Endothelial cell of umbilical vein (primary cell): ENCODE data around the gene SLC5A9. TPM values are rescaled to one million over a fixed set of nuclear protein-coding genes. Genes with fewer than 3 reads are reported as not detected.

Experiments
- BruUV-seq: library from RNA; stranded (reverse); fragments of 400-500 nt; replicated peaks from 2 replicates; lab custom pipeline; 2021; lab: Mats Ljungman, UMichigan
- CTCF ChIA-PET: fragments of 300-600, 350-600 bp; sonication (Branson Sonifier 250); formaldehyde crosslinking; loops from one replicate; lab custom pipeline; 2021; ENCODE audit warnings: antibody characterized with exemption, inconsistent platforms; lab: Charles Lee
- POLR2A ChIA-PET: fragments of 300-600, 350-600 bp; sonication (Branson Sonifier 250); formaldehyde crosslinking; loops from one replicate; lab custom pipeline; 2021; ENCODE audit warnings: antibody characterized with exemption, inconsistent platforms; lab: Charles Lee
- DNase-seq: peaks from one replicate; pipeline ENCODE4 v3.0.0-alpha.2; 2011; ENCODE audit warnings: low read depth, low spot score
- FAIRE-seq: peaks from 2 replicates; lab custom pipeline; 2011; peaks lifted over from hg19 to GRCh38; lab: Jason Lieb, UNC
- H2AFZ ChIP-seq: 2 replicates; pipeline ENCODE4 v1.6.0; 2012; ENCODE audit warnings: low read depth, low read length, control low read depth, inconsistent platforms
- H3K27ac ChIP-seq: 2 replicates; pipeline ENCODE4 v1.5.1; 2011; ENCODE audit warnings: low read depth, mild to moderate bottlenecking, control low read depth, low read length, moderate library complexity; ENCODE audit not compliant: insufficient read depth
- H3K27me3 ChIP-seq, 2 experiments: 2 replicates each; pipeline versions ENCODE4 v1.6.0 to v1.6.1; 2011; ENCODE audit warnings: low read length in 2 of 2, mixed read lengths in 1 of 2; ENCODE audit not compliant: control insufficient read depth in 2 of 2, insufficient read depth in 2 of 2
- H3K36me3 ChIP-seq, 2 experiments: 2 replicates in 1 of 2; 3 replicates in 1 of 2; pipeline ENCODE4 v1.5.1; 2011; ENCODE audit warnings: low read length in 2 of 2, mild to moderate bottlenecking in 1 of 2, moderate library complexity in 1 of 2; ENCODE audit not compliant: control insufficient read depth in 2 of 2, insufficient read depth in 2 of 2; ENCODE audit errors: extremely low read depth in 1 of 2
- H3K4me1 ChIP-seq: 3 replicates; pipeline ENCODE4 v1.5.1; 2011; ENCODE audit warnings: mild to moderate bottlenecking, low read length; ENCODE audit not compliant: control insufficient read depth, insufficient read depth; ENCODE audit errors: extremely low read depth
- H3K4me2 ChIP-seq: 2 replicates; pipeline ENCODE4 v1.6.1; 2011; ENCODE audit warnings: low read length, control low read depth, mixed read lengths; ENCODE audit not compliant: insufficient read depth
- H3K4me3 ChIP-seq, 3 experiments: fragments of 200-600 bp in 1 of 3; sonication (generic), shearing (Covaris generic) in 1 of 3; replicated peaks in 1 of 3; 2 replicates each; pipeline ENCODE4 v1.5.1; 2011 to 2016; ENCODE audit warnings: control low read depth in 3 of 3, low read length in 3 of 3, mild to moderate bottlenecking in 2 of 3, inconsistent platforms in 1 of 3, low read depth in 1 of 3, moderate library complexity in 1 of 3; ENCODE audit not compliant: insufficient read depth in 1 of 3
- H3K79me2 ChIP-seq: 2 replicates; pipeline ENCODE4 v1.6.0; 2012; ENCODE audit warnings: low read length, inconsistent platforms; ENCODE audit not compliant: control insufficient read depth, insufficient read depth
- H3K9ac ChIP-seq: replicated peaks from 2 replicates; pipeline ENCODE3; 2011; ENCODE audit warnings: low read length, control low read depth; ENCODE audit not compliant: insufficient read depth; ENCODE audit errors: extremely low read depth
- H3K9me1 ChIP-seq: replicated peaks from 3 replicates; pipeline ENCODE4 v1.6.0; 2011; ENCODE audit warnings: mild to moderate bottlenecking, low read length; ENCODE audit not compliant: control insufficient read depth, insufficient read depth; ENCODE audit errors: extremely low read depth
- H3K9me3 ChIP-seq: replicated peaks from 2 replicates; pipeline ENCODE4 v1.5.1; 2012; ENCODE audit warnings: low read length, inconsistent platforms; ENCODE audit not compliant: control insufficient read depth, insufficient read depth
- H4K20me1 ChIP-seq: replicated peaks from 2 replicates; pipeline ENCODE3; 2011; ENCODE audit warnings: mild to moderate bottlenecking, low read length; ENCODE audit not compliant: control insufficient read depth, insufficient read depth; ENCODE audit errors: extremely low read depth
- EZH2 ChIP-seq: IDR thresholded peaks from 2 replicates; pipeline ENCODE4 v1.6.1; 2012; ENCODE audit warnings: borderline replicate concordance, low read depth, mild to moderate bottlenecking, moderate library complexity, low read length, inconsistent platforms; ENCODE audit not compliant: severe bottlenecking
- FOS ChIP-seq: IDR thresholded peaks from 2 replicates; pipeline ENCODE4 v1.6.1; 2011; ENCODE audit warnings: mild to moderate bottlenecking, low read length, moderate library complexity, borderline replicate concordance; ENCODE audit not compliant: insufficient read depth
- GATA2 ChIP-seq: IDR thresholded peaks from 2 replicates; pipeline ENCODE4 v1.7.0; 2011; ENCODE audit warnings: low read depth, mild to moderate bottlenecking, moderate library complexity, mixed read lengths, low read length; ENCODE audit not compliant: insufficient read length, insufficient read depth
- JUN ChIP-seq: IDR thresholded peaks from 2 replicates; pipeline ENCODE4 v1.6.1; 2011; ENCODE audit warnings: borderline replicate concordance, low read depth; ENCODE audit not compliant: insufficient read length, insufficient read depth
- MYC ChIP-seq: IDR thresholded peaks from one replicate; pipeline ENCODE4 v1.6.1; 2011; ENCODE audit warnings: mild to moderate bottlenecking, low read depth, low read length
- POLR2A ChIP-seq: IDR thresholded peaks from 2 replicates; pipeline ENCODE4 v1.6.1; 2012; ENCODE audit warnings: low read depth, mild to moderate bottlenecking, control low read depth, low read length
- POLR2AphosphoS5 ChIP-seq: IDR thresholded peaks from 2 replicates; pipeline ENCODE4 v1.6.1; 2012; ENCODE audit warnings: low read depth, mild to moderate bottlenecking, control low read depth, low read length, moderate library complexity; ENCODE audit not compliant: insufficient read depth
- dilution Hi-C: fragments of 300-500 bp; cut with MboI; formaldehyde crosslinking; loops from one replicate; pipeline ENCODE4 v1.15.0; 2019; ENCODE audit warnings: low sequenced_read_pairs; ENCODE audit not compliant: extremely low pct_ligation_motif_present
- intact Hi-C: fragments of 100-400 bp; cut with micrococcal nuclease; formaldehyde crosslinking; loops from one replicate; pipeline ENCODE4 v1.10.0; 2022
- polyA plus RNA-seq, 4 experiments: library from polyadenylated mRNA; depleted of rRNA in 3 of 4; stranded (reverse) in 3 of 4; unstranded in 1 of 4; fragments of >200 nt; gene quantifications; 2 replicates each; pipeline versions ENCODE4 v1.2.1 to v1.2.3, GENCODE V29; 2011 to 2012; ENCODE audit warnings: missing spikeins in 1 of 4
- total RNA-seq: library from RNA; stranded (reverse); gene quantifications from 2 replicates; pipeline ENCODE4 v1.2.3, GENCODE V29; 2021
- TF ChIP-seq, protein P1 (sequence below), 2 donors: IDR thresholded peaks; 1 replicate in 1 of 2; 2 replicates in 1 of 2; pipeline ENCODE4 v1.5.1; 2011; ENCODE audit warnings: low read length in 2 of 2, mild to moderate bottlenecking in 2 of 2, moderate library complexity in 2 of 2, control low read depth in 1 of 2, inconsistent platforms in 1 of 2, low read depth in 1 of 2; ENCODE audit not compliant: insufficient read depth in 1 of 2; ENCODE audit errors: extremely low read depth in 1 of 2
- TF ChIP-seq, protein P2 (sequence below): IDR thresholded peaks from 2 replicates; pipeline ENCODE4 v1.6.1; 2011; ENCODE audit not compliant: insufficient read depth, insufficient read length

Gene SLC5A9
- total and polyA plus RNA-seq, 2 donors (not counting 3 experiments of a cell fraction or from before 2014, with no cell fraction given) = not detected

DNA sequence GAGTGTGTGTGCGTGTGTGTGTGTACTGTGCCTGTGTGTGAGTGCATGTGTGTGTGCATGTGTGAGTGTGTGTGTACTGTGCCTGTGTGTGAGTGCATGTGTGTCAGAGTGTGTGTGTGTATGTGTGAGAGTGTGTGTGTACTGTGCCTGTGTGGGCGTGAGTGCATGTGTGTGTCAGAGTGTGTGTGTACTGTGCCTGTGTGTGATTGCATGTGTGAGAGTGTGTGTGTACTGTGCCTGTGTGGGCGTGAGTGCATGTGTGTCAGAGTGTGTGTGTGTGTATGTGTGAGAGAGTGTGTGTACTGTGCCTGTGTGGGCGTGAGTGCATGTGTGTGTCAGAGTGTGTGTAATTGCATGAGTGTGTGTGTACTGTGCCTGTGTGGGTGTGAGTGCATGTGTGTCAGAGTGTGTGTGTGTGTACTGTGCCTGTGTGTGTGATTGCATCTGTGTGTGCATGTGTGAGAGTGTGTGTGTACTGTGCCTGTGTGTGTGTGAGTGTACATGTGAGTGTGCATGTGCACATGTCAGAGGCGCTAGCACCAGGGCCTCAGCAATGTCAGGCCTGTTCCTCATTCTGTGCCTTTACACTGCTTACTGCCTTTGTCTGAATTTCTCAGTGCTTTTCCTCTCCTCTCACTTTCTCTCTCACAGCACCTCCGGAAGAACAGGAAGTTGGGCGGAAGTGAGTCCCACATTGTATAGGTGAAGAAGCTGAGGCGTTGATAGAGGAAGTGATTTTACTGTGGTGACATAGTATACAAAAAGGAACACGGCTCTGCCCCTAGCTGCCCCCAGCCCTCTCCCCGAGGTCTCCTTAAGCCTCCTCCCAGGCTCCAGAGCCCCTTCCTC is 4.9 kb downstream of the SLC5A9 start:
- no TSS peak for BruUV-seq
- ChIA-PET CTCF (interaction anchor here (0.9 kb wide), 1 partner anchor 10 kb away, joined by 3 read pairs; no protein-coding TSS in a partner anchor), POLR2A (no interaction called here)
- Histone ChIP-seq H3K4me2 (no peak overlapping the region), H3K9me1 (no peaks in the 10 kb centered on the region), H3K4me1 (peaks cover 9% of the 10 kb centered on the region), H4K20me1 (no peaks in the 10 kb centered on the region), H3K9me3 (no peaks in the 10 kb centered on the region), H3K36me3 (no peaks in the 10 kb centered on the region), H2AFZ (no peak overlapping the region), H3K79me2 (no peaks in the 10 kb centered on the region), H3K9ac (no peak overlapping the region), H3K27ac (no peak overlapping the region), H3K27me3 (no peaks in the 10 kb centered on the region), H3K4me3 (no peak overlapping the region)
- intact Hi-C loops = loop anchor here (5.0 kb wide), 1 partner anchor 270 kb away; no protein-coding TSS in a partner anchor
- FAIRE-seq (peak; percentile 87), DNase-seq (no peak)
- TF ChIP-seq, protein P1, sequence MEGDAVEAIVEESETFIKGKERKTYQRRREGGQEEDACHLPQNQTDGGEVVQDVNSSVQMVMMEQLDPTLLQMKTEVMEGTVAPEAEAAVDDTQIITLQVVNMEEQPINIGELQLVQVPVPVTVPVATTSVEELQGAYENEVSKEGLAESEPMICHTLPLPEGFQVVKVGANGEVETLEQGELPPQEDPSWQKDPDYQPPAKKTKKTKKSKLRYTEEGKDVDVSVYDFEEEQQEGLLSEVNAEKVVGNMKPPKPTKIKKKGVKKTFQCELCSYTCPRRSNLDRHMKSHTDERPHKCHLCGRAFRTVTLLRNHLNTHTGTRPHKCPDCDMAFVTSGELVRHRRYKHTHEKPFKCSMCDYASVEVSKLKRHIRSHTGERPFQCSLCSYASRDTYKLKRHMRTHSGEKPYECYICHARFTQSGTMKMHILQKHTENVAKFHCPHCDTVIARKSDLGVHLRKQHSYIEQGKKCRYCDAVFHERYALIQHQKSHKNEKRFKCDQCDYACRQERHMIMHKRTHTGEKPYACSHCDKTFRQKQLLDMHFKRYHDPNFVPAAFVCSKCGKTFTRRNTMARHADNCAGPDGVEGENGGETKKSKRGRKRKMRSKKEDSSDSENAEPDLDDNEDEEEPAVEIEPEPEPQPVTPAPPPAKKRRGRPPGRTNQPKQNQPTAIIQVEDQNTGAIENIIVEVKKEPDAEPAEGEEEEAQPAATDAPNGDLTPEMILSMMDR (IDR thresholded peaks at IDR 0.05; ENCODE audit: extremely low read depth in 1 of 2, insufficient read depth in 1 of 2, low read depth in 1 of 2, low read length in 2 of 2) = no peak
- no peak for TF ChIP-seq POLR2AphosphoS5
- TF ChIP-seq GATA2 = no peak
- no peak for TF ChIP-seq POLR2A
- TF ChIP-seq FOS = no peak
- TF ChIP-seq MYC = no peak
- TF ChIP-seq EZH2 = no peak
- no peak for TF ChIP-seq JUN
- TF ChIP-seq, protein P2, sequence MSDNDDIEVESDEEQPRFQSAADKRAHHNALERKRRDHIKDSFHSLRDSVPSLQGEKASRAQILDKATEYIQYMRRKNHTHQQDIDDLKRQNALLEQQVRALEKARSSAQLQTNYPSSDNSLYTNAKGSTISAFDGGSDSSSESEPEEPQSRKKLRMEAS = no peak
- dilution Hi-C loops = no loop called here
